ENCODE data around the gene INF2.

Gene INF2

GRCh38 chr14:104704252-104704651 lies 14.8 kb downstream of the INF2 start:
- no peak overlapping the region for H3K9ac ChIP-seq (ENCODE audit: low read length)
- WGBS, result over 99% methylated on average over 22 of the region's 22 CpGs
- H2AK5ac ChIP-seq (ENCODE audit: low read length, severe bottlenecking), result no peak overlapping the region

GRCh38 chr14:104705340-104706047 lies 16.1 kb downstream of the INF2 start:
- Histone ChIP-seq H2AFZ (ENCODE audit: low read depth, low read length) (no peak overlapping the region), H3K27ac (ENCODE audit: low read length, poor library complexity, severe bottlenecking) (no peak overlapping the region), H3K36me3 (ENCODE audit: control insufficient read depth in 1 of 2, insufficient read depth in 2 of 2, low read depth in 1 of 2, low read length in 2 of 2) (peaks cover 65 to 84% of the 10 kb centered on the region in 2 experiments), H3K27me3 (ENCODE audit: control insufficient read depth in 1 of 2, insufficient read depth in 1 of 2, low read length in 2 of 2) (no peaks in the 10 kb centered on the region), H3K4me2 (ENCODE audit: low read length, poor library complexity, severe bottlenecking) (no peak overlapping the region), H3K9ac (ENCODE audit: low read length) (no peak overlapping the region), H3K4me1 (ENCODE audit: control insufficient read depth, insufficient read depth, low read depth, low read length) (peaks cover 53% of the 10 kb centered on the region), H3K4ac (ENCODE audit: low read depth in 1 of 2, low read length in 2 of 2) (no peak overlapping the region), H3K23ac (ENCODE audit: low read length in 2 of 2) (no peak overlapping the region), H3K18ac (ENCODE audit: low read depth in 1 of 2, low read length in 2 of 2) (no peak overlapping the region), H3K9me3 (ENCODE audit: control insufficient read depth, low read length) (no peaks in the 10 kb centered on the region), H3K14ac (ENCODE audit: low read length in 2 of 2) (no peak overlapping the region), H2BK15ac (ENCODE audit: low read depth, poor library complexity, severe bottlenecking) (no peak overlapping the region), H2AK5ac (ENCODE audit: low read length, severe bottlenecking) (no peak overlapping the region), H2BK120ac (ENCODE audit: low read depth, low read length) (no peak overlapping the region), H3K4me3 (ENCODE audit: insufficient read depth in 1 of 2, low read depth in 1 of 2, low read length in 2 of 2) (no peak overlapping the region), H4K91ac (ENCODE audit: low read length) (no peak overlapping the region), H2BK5ac (ENCODE audit: low read depth, low read length, poor library complexity, severe bottlenecking) (no peak overlapping the region), H4K8ac (ENCODE audit: low read length) (no peak overlapping the region), H3K79me1 (replicated peaks; ENCODE audit: low read length, poor library complexity, severe bottlenecking) (peaks cover 30% of the 10 kb centered on the region), H2BK12ac (ENCODE audit: low read length in 2 of 2) (no peak overlapping the region)
- WGBS, result 97% methylated on average over 21 of the region's 21 CpGs
- no peak for DNase-seq

More at GRCh38 chr14:104704252-104704651, 14.8 kb downstream of the INF2 start:
- Histone ChIP-seq H3K18ac (ENCODE audit: low read depth in 1 of 2, low read length in 2 of 2) (no peak overlapping the region), H3K4me2 (ENCODE audit: low read length, poor library complexity, severe bottlenecking) (no peak overlapping the region), H2BK5ac (ENCODE audit: low read depth, low read length, poor library complexity, severe bottlenecking) (no peak overlapping the region), H3K4me3 (ENCODE audit: insufficient read depth in 1 of 2, low read depth in 1 of 2, low read length in 2 of 2) (no peak overlapping the region), H2BK15ac (ENCODE audit: low read depth, poor library complexity, severe bottlenecking) (no peak overlapping the region), H3K9me3 (ENCODE audit: control insufficient read depth, low read length) (no peaks in the 10 kb centered on the region), H2BK12ac (ENCODE audit: low read length in 2 of 2) (no peak overlapping the region), H4K8ac (ENCODE audit: low read length) (no peak overlapping the region), H4K91ac (ENCODE audit: low read length) (no peak overlapping the region), H3K27me3 (ENCODE audit: control insufficient read depth in 1 of 2, insufficient read depth in 1 of 2, low read length in 2 of 2) (no peaks in the 10 kb centered on the region), H3K14ac (ENCODE audit: low read length in 2 of 2) (no peak overlapping the region), H3K36me3 (ENCODE audit: control insufficient read depth in 1 of 2, insufficient read depth in 2 of 2, low read depth in 1 of 2, low read length in 2 of 2) (peaks cover 55 to 81% of the 10 kb centered on the region in 2 experiments), H3K27ac (ENCODE audit: low read length, poor library complexity, severe bottlenecking) (no peak overlapping the region), H3K4me1 (ENCODE audit: control insufficient read depth, insufficient read depth, low read depth, low read length) (peaks cover 62% of the 10 kb centered on the region), H3K4ac (ENCODE audit: low read depth in 1 of 2, low read length in 2 of 2) (no peak overlapping the region), H2BK120ac (ENCODE audit: low read depth, low read length) (no peak overlapping the region), H2AFZ (ENCODE audit: low read depth, low read length) (no peak overlapping the region), H3K79me1 (replicated peaks; ENCODE audit: low read length, poor library complexity, severe bottlenecking) (peaks cover 34% of the 10 kb centered on the region), H3K23ac (ENCODE audit: low read length in 2 of 2) (no peak overlapping the region)
- no peak for DNase-seq

DNA sequence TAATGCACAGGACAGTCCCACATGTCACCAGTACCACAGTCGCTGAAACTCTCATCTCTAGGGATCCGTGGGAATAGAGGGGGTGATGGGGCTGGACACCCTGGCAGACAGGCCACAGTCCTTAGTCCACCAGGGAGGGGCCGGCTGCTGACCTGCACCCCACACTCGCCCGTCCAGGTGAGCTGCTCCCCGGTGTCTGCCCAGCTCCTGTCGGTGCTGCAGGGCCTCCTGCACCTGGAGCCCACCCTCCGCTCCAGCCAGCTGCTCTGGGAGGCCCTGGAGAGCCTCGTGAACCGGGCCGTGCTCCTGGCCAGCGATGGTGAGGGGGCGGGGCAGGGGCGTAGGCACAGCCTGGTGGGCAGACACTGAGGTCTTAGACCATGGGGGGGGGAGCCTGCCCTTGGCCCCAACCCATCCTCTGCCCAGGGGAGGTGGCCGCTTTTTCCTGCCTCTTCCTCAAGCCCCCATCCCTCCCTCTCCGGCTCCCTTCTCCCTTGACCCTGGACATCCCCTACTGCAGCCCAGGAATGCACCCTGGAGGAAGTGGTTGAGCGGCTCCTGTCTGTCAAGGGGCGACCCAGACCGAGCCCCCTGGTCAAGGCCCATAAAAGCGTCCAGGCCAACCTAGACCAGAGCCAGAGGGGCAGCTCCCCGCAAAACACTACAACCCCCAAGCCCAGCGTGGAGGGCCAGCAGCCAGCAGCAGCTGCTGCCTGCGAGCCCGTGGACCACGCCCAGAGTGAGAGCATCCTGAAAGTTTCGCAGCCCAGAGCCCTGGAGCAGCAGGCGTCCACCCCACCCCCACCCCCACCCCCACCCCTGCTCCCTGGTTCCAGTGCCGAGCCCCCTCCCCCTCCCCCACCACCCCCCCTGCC lies 17.6 kb downstream of the INF2 start:
- Histone ChIP-seq H4K8ac (ENCODE audit: low read length) (no peak overlapping the region), H3K23ac (ENCODE audit: low read length in 2 of 2) (no peak overlapping the region), H3K9me3 (ENCODE audit: control insufficient read depth, low read length) (no peaks in the 10 kb centered on the region), H2AFZ (ENCODE audit: low read depth, low read length) (no peak overlapping the region), H3K36me3 (ENCODE audit: control insufficient read depth in 1 of 2, insufficient read depth in 2 of 2, low read depth in 1 of 2, low read length in 2 of 2) (peaks cover 72 to 87% of the 10 kb centered on the region in 2 experiments), H2BK120ac (ENCODE audit: low read depth, low read length) (no peak overlapping the region), H3K79me1 (replicated peaks; ENCODE audit: low read length, poor library complexity, severe bottlenecking) (peaks cover 27% of the 10 kb centered on the region), H3K4ac (ENCODE audit: low read depth in 1 of 2, low read length in 2 of 2) (no peak overlapping the region), H3K27me3 (ENCODE audit: control insufficient read depth in 1 of 2, insufficient read depth in 1 of 2, low read length in 2 of 2) (no peaks in the 10 kb centered on the region), H4K91ac (ENCODE audit: low read length) (no peak overlapping the region), H3K27ac (ENCODE audit: low read length, poor library complexity, severe bottlenecking) (no peak overlapping the region), H3K18ac (ENCODE audit: low read depth in 1 of 2, low read length in 2 of 2) (no peak overlapping the region), H3K4me2 (ENCODE audit: low read length, poor library complexity, severe bottlenecking) (no peak overlapping the region), H3K9ac (ENCODE audit: low read length) (no peak overlapping the region), H2AK5ac (ENCODE audit: low read length, severe bottlenecking) (no peak overlapping the region), H2BK15ac (ENCODE audit: low read depth, poor library complexity, severe bottlenecking) (no peak overlapping the region), H3K14ac (ENCODE audit: low read length in 2 of 2) (no peak overlapping the region), H3K4me1 (ENCODE audit: control insufficient read depth, insufficient read depth, low read depth, low read length) (peaks cover 45% of the 10 kb centered on the region), H3K4me3 (ENCODE audit: insufficient read depth in 1 of 2, low read depth in 1 of 2, low read length in 2 of 2) (no peak overlapping the region), H2BK12ac (ENCODE audit: low read length in 2 of 2) (no peak overlapping the region), H2BK5ac (ENCODE audit: low read depth, low read length, poor library complexity, severe bottlenecking) (no peak overlapping the region)
- no peak for DNase-seq
- 75% methylated on average over 22 of the region's 28 CpGs for WGBS

All from mesenchymal stem cell (in vitro differentiated cells and primary cell).